A549 (cell line): ENCODE results near the gene XAB2.

Experiments used
- CEBPB ChIP-seq, 2 experiments: fragments of >200 bp in 1 of 2; sonication (Bioruptor Twin) in 1 of 2; formaldehyde crosslinking in 1 of 2; IDR thresholded peaks; 2 replicates each; pipeline ENCODE4 v1.6.1; 2012 to 2016
- EHMT2 ChIP-seq: fragments of 200-600 bp; sonication (generic); IDR thresholded peaks from 2 replicates; pipeline ENCODE4 v1.6.1; 2016; ENCODE audit warnings: antibody characterized with exemption, low read depth, mild to moderate bottlenecking, moderate library complexity
- EP300 ChIP-seq, 2 experiments: fragments of >200 bp; sonication (Bioruptor Twin); formaldehyde crosslinking; IDR thresholded peaks; 2 replicates in 1 of 2; 3 replicates in 1 of 2; pipeline ENCODE4 v1.6.1; 2016 to 2017
- PHF8 ChIP-seq: fragments of 200-600 bp; sonication (generic); IDR thresholded peaks from 2 replicates; pipeline ENCODE4 v1.6.1; 2016; ENCODE audit warnings: low read depth, mild to moderate bottlenecking, antibody characterized with exemption, moderate library complexity, borderline replicate concordance
- SMC3 ChIP-seq: fragments of >200 bp; sonication (Bioruptor Twin); formaldehyde crosslinking; IDR thresholded peaks from 3 replicates; pipeline ENCODE4 v1.6.1; 2018; ENCODE audit warnings: inconsistent platforms
- ZC3H11A ChIP-seq: fragments of 450-650 bp; IDR thresholded peaks from 2 replicates; pipeline ENCODE4 v1.6.1; 2014; ENCODE audit warnings: antibody characterized with exemption, mild to moderate bottlenecking
- TF ChIP-seq, protein P1 (sequence below): fragments of >200 bp; sonication (Bioruptor Twin); formaldehyde crosslinking; IDR thresholded peaks from 3 replicates; pipeline ENCODE4 v1.5.1; 2016
- TF ChIP-seq, protein P2 (sequence below): fragments of 250-450 bp; sonication (Bioruptor Pico); IDR thresholded peaks from 2 replicates; pipeline ENCODE4 v1.5.0; 2021; ENCODE audit warnings: mild to moderate bottlenecking, moderate library complexity, borderline replicate concordance

DNA sequence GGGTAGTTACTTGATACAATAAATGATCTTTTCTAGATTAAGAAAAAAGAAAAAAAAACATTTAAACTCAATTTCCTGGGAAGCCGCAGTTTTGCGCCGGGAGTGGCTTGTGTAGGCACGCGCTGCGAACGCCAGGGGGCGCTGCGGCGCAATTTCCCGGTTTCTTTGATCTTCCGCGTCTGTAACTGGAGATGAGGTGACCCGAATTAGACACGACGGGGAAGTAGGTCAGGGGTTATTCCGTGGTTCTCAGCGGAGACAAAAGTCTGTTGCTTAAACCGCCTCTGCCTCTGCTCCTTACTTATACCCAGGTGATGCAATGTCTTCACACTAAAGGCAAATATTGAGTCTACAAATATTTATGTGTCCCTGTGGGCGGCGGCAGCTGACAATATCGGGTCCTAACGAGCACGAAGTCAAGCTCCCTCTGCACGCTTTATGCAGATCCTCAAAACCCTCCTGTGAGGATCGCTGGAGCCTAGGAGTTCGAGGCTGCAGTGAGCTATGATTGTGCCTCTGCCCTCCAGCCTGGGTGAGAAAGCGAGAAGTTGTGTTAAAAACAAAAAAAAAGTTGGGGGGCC, 22.8 kb upstream of the XAB2 start:
- TF ChIP-seq, protein P1, sequence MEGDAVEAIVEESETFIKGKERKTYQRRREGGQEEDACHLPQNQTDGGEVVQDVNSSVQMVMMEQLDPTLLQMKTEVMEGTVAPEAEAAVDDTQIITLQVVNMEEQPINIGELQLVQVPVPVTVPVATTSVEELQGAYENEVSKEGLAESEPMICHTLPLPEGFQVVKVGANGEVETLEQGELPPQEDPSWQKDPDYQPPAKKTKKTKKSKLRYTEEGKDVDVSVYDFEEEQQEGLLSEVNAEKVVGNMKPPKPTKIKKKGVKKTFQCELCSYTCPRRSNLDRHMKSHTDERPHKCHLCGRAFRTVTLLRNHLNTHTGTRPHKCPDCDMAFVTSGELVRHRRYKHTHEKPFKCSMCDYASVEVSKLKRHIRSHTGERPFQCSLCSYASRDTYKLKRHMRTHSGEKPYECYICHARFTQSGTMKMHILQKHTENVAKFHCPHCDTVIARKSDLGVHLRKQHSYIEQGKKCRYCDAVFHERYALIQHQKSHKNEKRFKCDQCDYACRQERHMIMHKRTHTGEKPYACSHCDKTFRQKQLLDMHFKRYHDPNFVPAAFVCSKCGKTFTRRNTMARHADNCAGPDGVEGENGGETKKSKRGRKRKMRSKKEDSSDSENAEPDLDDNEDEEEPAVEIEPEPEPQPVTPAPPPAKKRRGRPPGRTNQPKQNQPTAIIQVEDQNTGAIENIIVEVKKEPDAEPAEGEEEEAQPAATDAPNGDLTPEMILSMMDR, result peak; percentile 88
- TF ChIP-seq PHF8 (no peak), EHMT2 (no peak), ZC3H11A (no peak), CEBPB (IDR thresholded peaks at IDR 0.05) (peak; percentile 50 to 64; a peak in 3 of 4 replicates), SMC3 (peak; percentile 86), EP300 (IDR thresholded peaks at IDR 0.05) (no peak)
- TF ChIP-seq, protein P2, sequence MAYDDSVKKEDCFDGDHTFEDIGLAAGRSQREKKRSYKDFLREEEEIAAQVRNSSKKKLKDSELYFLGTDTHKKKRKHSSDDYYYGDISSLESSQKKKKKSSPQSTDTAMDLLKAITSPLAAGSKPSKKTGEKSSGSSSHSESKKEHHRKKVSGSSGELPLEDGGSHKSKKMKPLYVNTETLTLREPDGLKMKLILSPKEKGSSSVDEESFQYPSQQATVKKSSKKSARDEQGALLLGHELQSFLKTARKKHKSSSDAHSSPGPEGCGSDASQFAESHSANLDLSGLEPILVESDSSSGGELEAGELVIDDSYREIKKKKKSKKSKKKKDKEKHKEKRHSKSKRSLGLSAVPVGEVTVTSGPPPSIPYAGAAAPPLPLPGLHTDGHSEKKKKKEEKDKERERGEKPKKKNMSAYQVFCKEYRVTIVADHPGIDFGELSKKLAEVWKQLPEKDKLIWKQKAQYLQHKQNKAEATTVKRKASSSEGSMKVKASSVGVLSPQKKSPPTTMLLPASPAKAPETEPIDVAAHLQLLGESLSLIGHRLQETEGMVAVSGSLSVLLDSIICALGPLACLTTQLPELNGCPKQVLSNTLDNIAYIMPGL (CRISPR knock-in tag), result no peak
